Gastroesophageal sphincter (tissue), 4 donors: ENCODE measurements around the gene SUPT16H. TPM values are rescaled to one million over a fixed set of nuclear protein-coding genes. Genes with fewer than 3 reads are reported as not detected.

ENCODE experiments used
- ATAC-seq: fragments of 150-250 bp; one replicate; pipeline ENCODE4 v1.9.1; 2016; ENCODE audit warnings: mild to moderate bottlenecking, moderate library complexity
- H3K27ac ChIP-seq, 4 donors: fragments of 200-600 bp; sonication (generic) in 3 of 4; 1 replicate in 3 of 4; 2 replicates in 1 of 4; pipeline ENCODE4 v1.5.1; 2016 to 2019
- H3K27me3 ChIP-seq: fragments of 200-600 bp; sonication (generic); one replicate; pipeline ENCODE4 v1.5.1; 2019
- H3K36me3 ChIP-seq, 2 donors: fragments of 200-600 bp; sonication (generic); one replicate each; pipeline ENCODE4 v1.5.1; 2019; ENCODE audit warnings: control low read depth in 1 of 2
- H3K4me1 ChIP-seq, 3 donors: fragments of 200-600 bp; sonication (generic); 1 replicate in 2 of 3; 2 replicates in 1 of 3; pipeline ENCODE4 v1.5.1; 2016 to 2019; ENCODE audit warnings: control low read depth in 2 of 3
- H3K4me3 ChIP-seq, 2 donors: fragments of 200-600 bp; sonication (generic); one replicate each; pipeline ENCODE4 v1.5.1; 2019; ENCODE audit warnings: mild to moderate bottlenecking in 1 of 2, moderate library complexity in 1 of 2
- H3K9me3 ChIP-seq, 3 donors: fragments of 200-600 bp; sonication (generic); one replicate each; pipeline ENCODE4 v1.5.1; 2017 to 2019; ENCODE audit warnings: control low read depth in 2 of 3
- CTCF ChIP-seq, 4 experiments: fragments of 200-600 bp in 2 of 4; fragments of 450-650 bp in 2 of 4; sonication (generic) in 1 of 4; IDR thresholded peaks; one replicate each; pipeline ENCODE4 v1.5.1; 2017 to 2019; ENCODE audit warnings: antibody characterized with exemption in 4 of 4, mild to moderate bottlenecking in 2 of 4, moderate library complexity in 2 of 4
- EP300 ChIP-seq: sonication (generic); formaldehyde crosslinking; IDR thresholded peaks from one replicate; pipeline ENCODE4 v1.6.1; 2017; ENCODE audit warnings: antibody characterized with exemption, mild to moderate bottlenecking
- POLR2A ChIP-seq, 2 donors: fragments of 450-650 bp; IDR thresholded peaks; one replicate each; pipeline ENCODE4 v1.6.1; 2017; ENCODE audit warnings: antibody characterized with exemption in 2 of 2, mild to moderate bottlenecking in 2 of 2, moderate library complexity in 1 of 2
- POLR2AphosphoS5 ChIP-seq: sonication (generic); formaldehyde crosslinking; IDR thresholded peaks from one replicate; pipeline ENCODE4 v1.6.1; 2017; ENCODE audit warnings: antibody characterized with exemption
- WGBS, 2 donors: methylation state at CpG; one replicate each; pipeline ENCODE4 v1.1.5; 2018; ENCODE audit warnings: low coverage in 1 of 2; 5-methylcytosine and 5-hydroxymethylcytosine counted together
- total RNA-seq, 4 donors: library from RNA; depleted of rRNA; stranded (reverse); fragments of >200 nt; gene quantifications; one replicate each; pipeline ENCODE4 v1.1.0, GENCODE V29; 2016

SUPT16H gene
- total RNA-seq, 4 donors from 2014 or later = 64.6 to 101 (median 74.5) TPM

- ATAC-seq = no peak
Observed at GRCh38 chr14:21399311-21399870, 15.6 kb upstream of the SUPT16H start.

GRCh38 chr14:21398901-21399300 is 15.1 kb upstream of the SUPT16H start:
- ATAC-seq = no peak
- H3K9me3 ChIP-seq = no peaks in the 10 kb centered on the region
- TF ChIP-seq POLR2A (IDR thresholded peaks at IDR 0.05) = no peak
- no peak for TF ChIP-seq POLR2AphosphoS5
- no peak for TF ChIP-seq CTCF (IDR thresholded peaks at IDR 0.05)
- TF ChIP-seq EP300 = no peak
- H3K27ac ChIP-seq = no peak overlapping the region
- WGBS, 2 donors = 84 to 89% methylated on average over 3 to 4 of the region's 4 CpGs
- no peaks in the 10 kb centered on the region for H3K27me3 ChIP-seq
- no peak overlapping the region for H3K4me3 ChIP-seq
- peaks cover 15 to 100% of the 10 kb centered on the region in 2 donors for H3K36me3 ChIP-seq
- no peaks in the 10 kb centered on the region for H3K4me1 ChIP-seq

More at GRCh38 chr14:21399311-21399870, 15.6 kb upstream of the SUPT16H start:
- peaks cover 15 to 100% of the 10 kb centered on the region in 2 donors for H3K36me3 ChIP-seq
- H3K4me1 ChIP-seq = no peaks in the 10 kb centered on the region
- no peak for TF ChIP-seq EP300
- TF ChIP-seq CTCF (IDR thresholded peaks at IDR 0.05) = no peak
- 88 to 92% methylated on average over 5 of the region's 5 CpGs for WGBS, 2 donors
- H3K27ac ChIP-seq = no peak overlapping the region
- no peak overlapping the region for H3K4me3 ChIP-seq
- H3K27me3 ChIP-seq = no peaks in the 10 kb centered on the region
- no peaks in the 10 kb centered on the region for H3K9me3 ChIP-seq

GRCh38 chr14:21395450-21395849 is 11.6 kb upstream of the SUPT16H start:
- Histone ChIP-seq H3K4me3 (no peak overlapping the region), H3K9me3 (no peaks in the 10 kb centered on the region), H3K36me3 (peaks cover 12 to 100% of the 10 kb centered on the region in 2 donors), H3K27me3 (no peaks in the 10 kb centered on the region), H3K27ac (no peak overlapping the region), H3K4me1 (no peaks in the 10 kb centered on the region)
- 0% methylated on average over 1 of the region's 1 CpG for WGBS, 2 donors
- no peak for ATAC-seq
- TF ChIP-seq EP300 (no peak), POLR2AphosphoS5 (no peak), CTCF (IDR thresholded peaks at IDR 0.05) (no peak), POLR2A (IDR thresholded peaks at IDR 0.05) (no peak)

- Histone ChIP-seq H3K9me3 (no peaks in the 10 kb centered on the region), H3K4me3 (no peak overlapping the region), H3K27ac (peak overlapping the region in 3 of 4 donors; percentile 90 to 91 (median 90)), H3K27me3 (no peaks in the 10 kb centered on the region), H3K36me3 (peaks cover 0 to 53% of the 10 kb centered on the region in 2 donors), H3K4me1 (peaks cover 0 to 38% (median 6%) of the 10 kb centered on the region in 3 donors)
- no peak for ATAC-seq
- TF ChIP-seq CTCF (IDR thresholded peaks at IDR 0.05) (no peak), EP300 (no peak), POLR2A (IDR thresholded peaks at IDR 0.05) (no peak), POLR2AphosphoS5 (no peak)
- 56 to 100% methylated on average over 1 to 2 of the region's 7 CpGs for WGBS, 2 donors
Observed at GRCh38 chr14:21385188-21385904, 1.5 kb upstream of the SUPT16H start.

GRCh38 chr14:21384494-21384851 is 654 bp upstream of the SUPT16H start:
- peaks cover 0 to 45% of the 10 kb centered on the region in 2 donors for H3K36me3 ChIP-seq
- peak overlapping the region; percentile 70 for H3K4me3 ChIP-seq
- no peak for ATAC-seq
- no peaks in the 10 kb centered on the region for H3K27me3 ChIP-seq
- peaks cover 0 to 43% (median 6%) of the 10 kb centered on the region in 3 donors for H3K4me1 ChIP-seq
- 0 to 2% methylated on average over 6 to 10 of the region's 12 CpGs for WGBS, 2 donors
- H3K9me3 ChIP-seq = no peaks in the 10 kb centered on the region
- TF ChIP-seq POLR2A (IDR thresholded peaks at IDR 0.05) = no peak
- TF ChIP-seq POLR2AphosphoS5 = no peak
- no peak for TF ChIP-seq CTCF (IDR thresholded peaks at IDR 0.05)
- no peak for TF ChIP-seq EP300
- peak overlapping the region; percentile 74 to 91 (median 90) for H3K27ac ChIP-seq
